NCI-H345 (cell line): ENCODE measurements around the gene PCCA.

ENCODE experiments used
- DNase-seq: peaks from one replicate; lab custom pipeline; 2025; lab: John Stamatoyannopoulos, UW

Gene PCCA

GRCh38 chr13:100470866-100471505 lies 382.1 kb downstream of the PCCA start:
- DNase-seq: no peak

GRCh38 chr13:100473087-100473486 lies 384.2 kb downstream of the PCCA start:
- DNase-seq: no peak

GRCh38 chr13:100473501-100474044 lies 384.7 kb downstream of the PCCA start:
- DNase-seq: no peak

GRCh38 chr13:100476963-100477362 lies 388.1 kb downstream of the PCCA start:
- peak; percentile 25 for DNase-seq

- DNase-seq: no peak
These were observed 389.4 kb downstream of the PCCA start for GRCh38 chr13:100478107-100478809.

- no peak for DNase-seq
These were observed 391.8 kb downstream of the PCCA start for GRCh38 chr13:100480676-100481075.

- DNase-seq: no peak
These were observed 394.2 kb downstream of the PCCA start for GRCh38 chr13:100483139-100483538.

- no peak for DNase-seq
These were observed 395.0 kb downstream of the PCCA start for GRCh38 chr13:100483841-100484381.

- no peak for DNase-seq
These were observed 395.8 kb downstream of the PCCA start for GRCh38 chr13:100484702-100485101.

GRCh38 chr13:100485265-100485664 lies 396.4 kb downstream of the PCCA start:
- DNase-seq: no peak

GRCh38 chr13:100490692-100491091 lies 401.8 kb downstream of the PCCA start:
- DNase-seq: peak; percentile 78

- no peak for DNase-seq
These were observed 402.4 kb downstream of the PCCA start for GRCh38 chr13:100491164-100491842.

GRCh38 chr13:100493418-100493817 lies 404.5 kb downstream of the PCCA start:
- DNase-seq: no peak

- DNase-seq: no peak
These were observed 406.6 kb downstream of the PCCA start for GRCh38 chr13:100495455-100495854.

GRCh38 chr13:100497389-100497788 lies 408.5 kb downstream of the PCCA start:
- DNase-seq: no peak

- no peak for DNase-seq
These were observed 413.6 kb downstream of the PCCA start for GRCh38 chr13:100502446-100502845.

GRCh38 chr13:100503622-100504021 lies 414.7 kb downstream of the PCCA start:
- DNase-seq: no peak

- no peak for DNase-seq
These were observed 417.3 kb downstream of the PCCA start for GRCh38 chr13:100506154-100506553.

GRCh38 chr13:100506600-100507422 lies 417.9 kb downstream of the PCCA start:
- peak; percentile 85 for DNase-seq

GRCh38 chr13:100508455-100508854 lies 419.6 kb downstream of the PCCA start:
- DNase-seq: peak; percentile 90

GRCh38 chr13:100508996-100509395 lies 420.1 kb downstream of the PCCA start:
- peak; percentile 56 for DNase-seq
